Astrocyte (in vitro differentiated cells and primary cell): ENCODE data around the gene MED12L.
"Not testable (repeated sequence)": the region's sequence is repeated elsewhere in the genome, so short reads cannot be mapped to it uniquely, and the experiment has no call there.

ENCODE experiments used
- EZH2 ChIP-seq: IDR thresholded peaks from 2 replicates; pipeline ENCODE4 v1.6.1; 2012; ENCODE audit warnings: mild to moderate bottlenecking, low read length, inconsistent platforms; ENCODE audit not compliant: insufficient read depth
- TF ChIP-seq, protein P1 (sequence below): IDR thresholded peaks from 2 replicates; pipeline ENCODE4 v1.5.1; 2011; ENCODE audit warnings: low read depth, mild to moderate bottlenecking, inconsistent platforms, low read length, moderate library complexity; ENCODE audit not compliant: insufficient read depth

DNA sequence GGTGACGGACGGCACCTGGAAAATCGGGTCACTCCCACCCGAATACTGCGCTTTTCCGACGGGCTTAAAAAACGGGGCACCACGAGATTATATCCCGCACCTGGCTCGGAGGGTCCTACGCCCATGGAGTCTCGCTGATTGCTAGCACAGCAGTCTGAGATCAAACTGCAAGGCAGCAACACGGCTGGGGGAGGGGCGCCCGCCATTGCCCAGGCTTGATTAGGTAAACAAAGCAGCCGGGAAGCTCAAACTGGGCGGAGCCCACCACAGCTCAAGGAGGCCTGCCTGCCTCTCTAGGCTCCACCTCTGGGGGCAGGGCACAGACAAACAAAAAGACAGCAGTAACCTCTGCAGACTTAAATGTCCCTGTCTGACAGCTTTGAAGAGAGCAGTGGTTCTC is 156.5 kb downstream of the MED12L start:
- TF ChIP-seq, protein P1, sequence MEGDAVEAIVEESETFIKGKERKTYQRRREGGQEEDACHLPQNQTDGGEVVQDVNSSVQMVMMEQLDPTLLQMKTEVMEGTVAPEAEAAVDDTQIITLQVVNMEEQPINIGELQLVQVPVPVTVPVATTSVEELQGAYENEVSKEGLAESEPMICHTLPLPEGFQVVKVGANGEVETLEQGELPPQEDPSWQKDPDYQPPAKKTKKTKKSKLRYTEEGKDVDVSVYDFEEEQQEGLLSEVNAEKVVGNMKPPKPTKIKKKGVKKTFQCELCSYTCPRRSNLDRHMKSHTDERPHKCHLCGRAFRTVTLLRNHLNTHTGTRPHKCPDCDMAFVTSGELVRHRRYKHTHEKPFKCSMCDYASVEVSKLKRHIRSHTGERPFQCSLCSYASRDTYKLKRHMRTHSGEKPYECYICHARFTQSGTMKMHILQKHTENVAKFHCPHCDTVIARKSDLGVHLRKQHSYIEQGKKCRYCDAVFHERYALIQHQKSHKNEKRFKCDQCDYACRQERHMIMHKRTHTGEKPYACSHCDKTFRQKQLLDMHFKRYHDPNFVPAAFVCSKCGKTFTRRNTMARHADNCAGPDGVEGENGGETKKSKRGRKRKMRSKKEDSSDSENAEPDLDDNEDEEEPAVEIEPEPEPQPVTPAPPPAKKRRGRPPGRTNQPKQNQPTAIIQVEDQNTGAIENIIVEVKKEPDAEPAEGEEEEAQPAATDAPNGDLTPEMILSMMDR, result not testable (repeated sequence)
- not testable (repeated sequence) for TF ChIP-seq EZH2
